Measurements from ENCODE around the gene LARP1.
A peak's percentile ranks its signal among the peaks of the same experiment; 100 is the strongest.
"Not testable (repeated sequence)": the region's sequence is repeated elsewhere in the genome, so short reads cannot be mapped to it uniquely, and the experiment has no call there.

Gene LARP1

DNA sequence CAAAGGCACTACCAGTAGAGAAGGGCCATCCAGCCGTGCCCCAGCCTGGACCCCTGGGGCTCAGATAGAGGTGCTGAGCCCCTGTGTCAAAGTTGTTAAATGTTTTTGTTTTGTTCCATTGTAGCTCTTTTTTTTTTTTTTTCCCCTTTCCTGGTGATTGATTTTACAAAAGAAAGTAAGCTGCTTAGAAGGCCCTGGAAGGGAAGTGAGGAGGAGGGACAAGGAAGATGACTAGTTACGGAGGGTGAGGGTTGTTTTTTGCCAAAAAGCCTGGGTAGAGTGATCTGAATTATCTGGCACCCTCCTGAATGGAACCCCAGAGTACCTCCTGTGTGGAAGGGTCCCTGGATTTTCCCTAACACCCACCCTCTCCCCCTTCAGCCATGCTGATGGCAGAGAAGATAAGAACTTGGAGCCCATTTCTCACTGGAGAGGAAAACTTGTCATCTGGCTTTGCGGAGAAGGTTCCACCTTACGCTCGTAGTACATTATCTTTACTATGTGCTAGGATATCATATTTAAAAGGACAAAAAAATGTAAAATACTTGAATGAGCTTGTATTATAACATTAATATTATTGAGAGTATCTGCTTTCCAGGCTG, 61.8 kb downstream of the LARP1 start:
- CTCF ChIA-PET: interaction anchor here (0.6 to 0.9 kb wide), 2 partner anchors 58 to 167 kb away, joined by 3 read pairs; no protein-coding TSS in a partner anchor
- DNase-seq (ENCODE audit: low spot score): no peak
- H3K27ac ChIP-seq: no peak overlapping the region; the same call in 1 of the 2 replicates
- TF ChIP-seq, protein P1, sequence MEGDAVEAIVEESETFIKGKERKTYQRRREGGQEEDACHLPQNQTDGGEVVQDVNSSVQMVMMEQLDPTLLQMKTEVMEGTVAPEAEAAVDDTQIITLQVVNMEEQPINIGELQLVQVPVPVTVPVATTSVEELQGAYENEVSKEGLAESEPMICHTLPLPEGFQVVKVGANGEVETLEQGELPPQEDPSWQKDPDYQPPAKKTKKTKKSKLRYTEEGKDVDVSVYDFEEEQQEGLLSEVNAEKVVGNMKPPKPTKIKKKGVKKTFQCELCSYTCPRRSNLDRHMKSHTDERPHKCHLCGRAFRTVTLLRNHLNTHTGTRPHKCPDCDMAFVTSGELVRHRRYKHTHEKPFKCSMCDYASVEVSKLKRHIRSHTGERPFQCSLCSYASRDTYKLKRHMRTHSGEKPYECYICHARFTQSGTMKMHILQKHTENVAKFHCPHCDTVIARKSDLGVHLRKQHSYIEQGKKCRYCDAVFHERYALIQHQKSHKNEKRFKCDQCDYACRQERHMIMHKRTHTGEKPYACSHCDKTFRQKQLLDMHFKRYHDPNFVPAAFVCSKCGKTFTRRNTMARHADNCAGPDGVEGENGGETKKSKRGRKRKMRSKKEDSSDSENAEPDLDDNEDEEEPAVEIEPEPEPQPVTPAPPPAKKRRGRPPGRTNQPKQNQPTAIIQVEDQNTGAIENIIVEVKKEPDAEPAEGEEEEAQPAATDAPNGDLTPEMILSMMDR (conservative IDR thresholded peaks at IDR 0.05; ENCODE audit: low read depth): no peak
- POLR2A ChIA-PET (ENCODE audit: low non-redundant PET): no interaction called here

DNA sequence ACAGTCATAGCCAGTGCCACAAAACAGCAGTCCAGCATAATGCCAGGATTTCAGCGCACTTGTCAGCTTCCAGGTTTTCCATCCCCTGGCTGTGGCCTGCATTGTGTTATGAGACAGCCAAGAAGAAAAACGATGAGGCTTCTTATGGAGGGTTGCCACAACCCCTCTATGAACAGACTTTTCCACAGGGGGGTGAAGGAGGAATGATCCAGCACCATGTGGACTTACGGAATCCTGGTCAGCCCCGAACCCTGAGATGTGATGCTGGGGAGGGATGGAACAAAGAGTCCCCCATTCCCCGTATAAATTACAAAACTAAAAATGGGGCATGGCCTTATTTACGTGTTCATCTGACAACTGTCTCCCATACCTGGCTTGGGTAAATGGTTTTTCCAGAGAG, 62.6 kb downstream of the LARP1 start:
- TF ChIP-seq, protein P1 (conservative IDR thresholded peaks at IDR 0.05; ENCODE audit: low read depth): no peak
- H3K27ac ChIP-seq: peak overlapping the region; percentile 27; the same call in 1 of the 2 replicates
- ChIA-PET CTCF (interaction anchor here (0.7 kb wide), 1 partner anchor 58 kb away, joined by 3 read pairs; no protein-coding TSS in a partner anchor), POLR2A (ENCODE audit: low non-redundant PET) (no interaction called here)
- no peak for DNase-seq (ENCODE audit: low spot score)

DNA sequence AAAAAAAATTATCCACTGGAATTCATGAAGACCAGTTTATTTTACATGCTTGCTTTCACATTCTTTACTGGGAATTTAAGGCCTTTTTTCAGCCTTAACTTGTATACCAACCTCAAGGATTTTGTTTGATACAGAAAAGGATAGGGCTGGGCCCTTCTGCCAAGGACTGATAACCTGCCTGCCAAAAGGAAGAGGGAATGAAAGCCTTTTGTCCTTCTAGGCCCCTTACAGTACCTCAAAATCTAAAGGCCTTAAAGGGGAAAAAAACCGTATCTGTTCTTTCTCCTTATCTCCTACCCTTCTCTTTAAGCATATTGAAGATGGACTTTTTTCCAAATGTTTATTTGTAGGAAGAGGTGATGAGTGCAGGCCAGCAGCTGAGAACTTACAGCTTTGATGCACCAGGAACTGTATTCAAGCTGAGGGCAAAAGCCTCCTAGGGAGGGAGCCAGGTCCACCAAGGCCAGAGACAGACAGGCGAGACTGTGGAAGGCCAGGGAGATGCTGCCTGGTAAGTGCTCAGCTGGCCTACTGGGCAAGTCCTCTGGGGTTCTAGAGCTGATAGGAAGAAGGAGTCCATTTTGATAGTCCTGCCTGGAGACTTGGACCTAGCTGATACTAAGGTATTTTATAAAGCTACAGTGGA, 63.4 kb downstream of the LARP1 start:
- TF ChIP-seq, protein P1 (conservative IDR thresholded peaks at IDR 0.05; ENCODE audit: low read depth): no peak
- no peak for DNase-seq (ENCODE audit: low spot score)
- ChIA-PET CTCF (interaction anchor here (0.7 kb wide), 2 partner anchors 59 to 355 kb away, joined by 3 read pairs; no protein-coding TSS in a partner anchor), POLR2A (ENCODE audit: low non-redundant PET) (interaction anchor here (0.6 kb wide), 1 partner anchor 140 kb away, joined by 4 read pairs; no protein-coding TSS in a partner anchor)
- no peak overlapping the region; the same call in 1 of the 2 replicates for H3K27ac ChIP-seq

DNA sequence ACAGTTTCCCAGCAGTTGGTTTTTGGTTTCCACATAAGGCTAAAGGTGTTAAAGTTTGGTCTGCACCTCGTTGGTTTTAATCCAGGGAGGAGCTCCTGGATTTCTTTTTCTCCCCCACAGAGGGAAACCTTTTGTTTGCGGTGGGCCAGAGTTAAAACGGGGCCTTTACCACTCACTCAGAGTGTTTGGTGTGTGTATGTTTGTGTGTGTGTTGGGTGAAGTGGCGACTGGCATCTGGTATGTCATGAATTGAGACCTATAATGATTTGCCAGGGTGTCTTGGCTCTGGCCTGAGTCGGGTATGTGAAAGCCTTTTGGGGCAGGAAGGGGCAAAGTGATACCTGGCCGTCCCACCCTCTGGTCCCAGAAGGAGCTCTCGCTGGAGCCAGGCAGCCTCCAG, 64.4 kb downstream of the LARP1 start:
- ChIA-PET POLR2A (ENCODE audit: low non-redundant PET) (interaction anchor here (1.0 kb wide), 1 partner anchor 39 kb away, joined by 3 read pairs; the partner anchor contains the start of gene CNOT8), CTCF (interaction anchor here (0.7 kb wide), 1 partner anchor 124 kb away, joined by 4 read pairs; no protein-coding TSS in a partner anchor)
- H3K27ac ChIP-seq: peak overlapping the region; percentile 27
- DNase-seq (ENCODE audit: low spot score): no peak
- TF ChIP-seq, protein P1 (conservative IDR thresholded peaks at IDR 0.05; ENCODE audit: low read depth): no peak

DNA sequence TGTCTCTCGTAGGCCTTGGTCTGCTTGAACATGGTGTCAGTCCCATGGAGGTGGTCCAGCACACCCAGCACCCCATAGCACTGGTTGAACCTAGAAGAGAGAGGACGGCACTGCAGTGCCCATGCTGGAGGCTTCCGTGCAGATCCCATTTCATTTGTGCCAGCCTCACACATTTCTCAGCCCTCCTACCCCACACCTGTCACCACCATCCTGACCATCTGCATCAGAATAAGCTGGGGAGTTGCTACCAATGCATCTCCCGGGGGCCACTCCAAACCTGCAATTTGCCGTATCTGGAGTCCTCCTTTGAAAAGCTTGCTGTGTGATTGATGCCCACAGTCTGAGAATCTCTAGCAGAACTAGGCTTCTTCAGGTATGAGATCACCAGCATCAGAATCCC, 65.2 kb downstream of the LARP1 start:
- TF ChIP-seq, protein P1 (conservative IDR thresholded peaks at IDR 0.05; ENCODE audit: low read depth): no peak
- no peak for DNase-seq (ENCODE audit: low spot score)
- ChIA-PET POLR2A (ENCODE audit: low non-redundant PET) (interaction anchor here (1.0 kb wide), 1 partner anchor 38 kb away, joined by 3 read pairs; the partner anchor contains the start of gene CNOT8), CTCF (interaction anchor here (0.7 to 0.8 kb wide), 2 partner anchors 79 to 107 kb away, joined by 3 read pairs; no protein-coding TSS in a partner anchor)
- peak overlapping the region; percentile 27; the same call in 1 of the 2 replicates for H3K27ac ChIP-seq

DNA sequence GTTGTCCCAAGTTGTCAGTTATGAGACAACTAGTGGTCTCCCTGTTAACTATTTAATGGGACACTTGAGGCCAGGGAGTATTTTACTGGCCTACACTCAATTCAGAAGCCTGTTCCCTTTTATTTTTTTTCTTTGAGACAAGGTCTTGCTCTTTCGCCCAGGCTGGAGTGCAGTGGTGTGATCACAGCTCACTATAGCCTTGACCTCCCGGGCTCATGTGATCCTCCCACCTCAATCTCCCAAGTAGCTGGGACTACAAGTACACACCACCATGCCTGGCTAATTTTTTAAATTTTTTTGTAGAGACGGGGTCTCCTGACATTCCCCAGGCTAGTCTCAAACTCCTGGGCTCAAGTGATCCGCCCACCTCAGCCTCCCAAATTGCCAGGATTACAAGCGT, 67.7 kb downstream of the LARP1 start:
- POLR2A ChIA-PET (ENCODE audit: low non-redundant PET); DNase-seq (ENCODE audit: low spot score): not testable (repeated sequence)
- H3K27ac ChIP-seq: peak overlapping the region; percentile 35
- CTCF ChIA-PET: interaction anchor here (0.6 kb wide), 2 partner anchors 282 to 406 kb away, joined by 3 read pairs; no protein-coding TSS in a partner anchor
